NCI-H526 (cell line): ENCODE results near the gene ASNSD1.

Source experiments
- DNase-seq, 2 experiments: peaks; one replicate each; lab custom pipeline; 2025; lab: John Stamatoyannopoulos, UW

ASNSD1 gene

DNA sequence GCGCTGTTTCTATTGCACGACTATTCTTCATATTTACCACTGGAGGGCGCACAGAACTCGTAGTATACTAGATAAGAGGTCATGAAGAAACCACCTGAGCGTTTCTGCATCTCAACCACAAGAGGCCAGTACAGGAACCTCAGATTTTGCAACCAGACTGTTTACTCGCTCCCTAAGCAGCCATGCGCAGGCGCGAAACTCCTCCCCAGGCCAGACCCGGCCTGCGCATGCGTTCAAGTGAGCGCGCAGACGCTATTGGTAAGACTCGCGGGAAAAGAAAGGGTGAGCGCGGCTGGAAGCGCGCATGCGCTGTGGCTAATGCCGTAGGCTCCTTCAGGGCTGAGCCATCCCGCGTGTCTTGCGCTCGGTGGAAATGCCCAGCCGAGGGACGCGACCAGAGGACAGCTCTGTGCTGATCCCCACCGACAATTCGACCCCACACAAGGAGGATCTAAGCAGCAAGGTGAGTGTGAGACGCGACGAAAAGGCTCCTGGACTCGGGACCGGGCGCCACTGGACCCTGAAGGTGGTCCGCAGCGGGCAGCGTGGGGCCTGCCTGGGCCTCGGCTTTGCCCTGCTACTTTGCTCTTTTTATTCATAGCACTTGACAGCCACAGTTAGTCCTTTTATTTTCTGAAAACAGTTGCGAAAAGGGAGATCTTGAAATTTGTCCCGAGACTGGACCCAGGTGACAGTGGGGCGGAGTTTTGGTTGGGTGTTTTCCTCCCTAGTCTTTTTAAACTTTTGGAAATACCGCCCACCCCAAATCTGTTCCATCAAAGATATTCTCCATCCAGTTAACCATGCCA is at the start of gene ASNSD1:
ASNSD1 (plus strand) TSS at position 312 of the 809 bp plus-strand sequence. CDS start 4,674 bp downstream, outside the sequence.
- DNase-seq = peak; percentile 99

DNA sequence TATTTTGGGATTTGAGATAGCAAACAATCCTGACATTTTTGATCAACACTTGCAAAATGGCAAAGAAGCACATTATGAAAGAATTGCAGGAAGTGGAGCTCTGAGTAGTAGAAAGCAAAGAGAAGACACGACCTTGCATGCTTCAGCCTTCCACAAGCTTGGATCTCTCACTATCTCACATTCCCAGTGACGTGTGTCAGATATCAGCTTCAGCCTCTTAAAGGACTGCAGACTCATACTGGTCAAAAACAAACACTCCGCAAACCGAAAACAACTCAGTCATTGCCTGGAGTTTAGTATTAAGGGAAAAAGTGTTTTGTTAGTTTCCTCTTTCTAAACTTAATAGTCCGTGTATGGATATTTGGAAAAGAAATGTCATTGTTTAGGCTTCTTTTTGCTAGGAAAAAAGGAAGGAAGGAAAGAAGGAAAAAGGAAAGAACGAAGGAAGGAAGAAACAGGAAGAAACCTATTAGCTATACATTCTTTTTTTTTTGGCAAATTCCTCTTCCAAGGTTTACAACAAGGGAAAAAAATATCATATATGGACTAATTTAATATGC is 48.1 kb upstream of the ASNSD1 start:
- no peak for DNase-seq

DNA sequence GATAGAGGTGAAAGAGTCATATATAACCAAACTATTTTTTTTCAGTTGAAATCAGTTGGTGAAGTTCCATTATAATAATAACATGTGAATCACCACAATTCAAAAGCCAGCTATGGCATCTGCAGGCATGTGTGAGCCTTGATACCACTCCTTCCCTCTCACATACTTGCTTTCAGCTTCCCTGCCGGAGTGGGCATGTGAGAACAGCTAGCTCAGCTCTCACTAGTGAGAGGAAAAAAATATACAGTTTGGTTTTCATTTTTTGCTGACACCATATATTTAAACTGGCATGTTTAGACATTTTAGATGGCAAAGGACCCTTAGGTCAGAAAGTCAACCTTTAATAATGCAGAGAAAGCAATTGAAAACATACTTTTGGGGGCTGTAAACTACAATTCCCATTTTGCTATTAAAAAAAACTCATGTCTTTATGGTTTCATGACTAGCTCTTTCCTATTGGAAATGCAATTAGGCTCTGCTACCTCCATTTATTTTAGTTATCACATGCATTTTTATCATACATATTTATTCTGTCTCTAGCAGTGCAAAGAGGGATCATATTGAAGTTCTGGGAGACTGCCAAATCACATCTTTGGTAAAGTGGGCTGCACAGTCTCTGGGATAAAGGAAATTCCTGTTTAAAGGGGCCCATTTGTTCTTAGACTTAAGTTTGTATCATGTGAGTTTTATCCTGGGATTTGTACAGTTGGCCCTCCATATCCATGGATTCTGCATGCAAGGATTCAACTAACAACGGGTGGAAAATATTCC is 47.4 kb upstream of the ASNSD1 start:
- no peak for DNase-seq

DNA sequence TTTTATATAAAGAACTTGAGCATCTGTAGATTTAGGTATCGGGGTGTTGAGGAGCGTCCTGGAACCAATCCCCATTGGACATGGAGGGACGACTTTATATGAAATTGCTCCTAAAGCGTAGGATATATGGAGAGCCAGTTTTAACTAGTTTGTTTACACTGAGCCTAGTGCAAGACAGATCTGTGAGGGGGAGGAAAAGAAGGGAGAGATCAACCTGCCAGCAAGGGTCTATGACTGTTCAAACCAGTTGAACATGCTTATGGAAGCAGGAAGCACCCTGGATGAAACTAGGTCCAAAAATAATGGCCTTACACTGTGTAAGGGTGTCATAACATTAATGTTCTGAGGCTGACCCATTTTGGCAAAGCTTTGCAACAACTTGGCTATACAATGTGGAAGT is 46.7 kb upstream of the ASNSD1 start:
- no peak for DNase-seq

DNA sequence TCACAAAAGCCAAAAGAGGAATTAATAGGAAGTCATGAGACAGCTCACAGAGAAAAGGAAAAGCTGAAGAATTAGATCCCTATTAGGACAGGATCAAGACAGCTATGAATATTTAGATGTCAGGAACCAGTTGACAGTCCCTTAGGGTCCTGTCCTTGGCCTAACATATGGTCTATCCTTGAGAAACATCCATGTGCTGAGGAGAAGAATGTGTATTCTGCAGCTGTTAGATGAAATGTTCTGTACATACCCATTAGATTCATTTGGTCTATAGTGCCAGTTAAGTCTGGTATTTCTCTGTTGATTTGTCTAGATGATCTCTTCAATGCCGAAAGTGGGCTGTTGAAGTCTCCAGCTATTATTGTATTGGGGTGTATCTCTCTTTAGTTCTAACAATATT is 43.1 kb upstream of the ASNSD1 start:
- no peak for DNase-seq

DNA sequence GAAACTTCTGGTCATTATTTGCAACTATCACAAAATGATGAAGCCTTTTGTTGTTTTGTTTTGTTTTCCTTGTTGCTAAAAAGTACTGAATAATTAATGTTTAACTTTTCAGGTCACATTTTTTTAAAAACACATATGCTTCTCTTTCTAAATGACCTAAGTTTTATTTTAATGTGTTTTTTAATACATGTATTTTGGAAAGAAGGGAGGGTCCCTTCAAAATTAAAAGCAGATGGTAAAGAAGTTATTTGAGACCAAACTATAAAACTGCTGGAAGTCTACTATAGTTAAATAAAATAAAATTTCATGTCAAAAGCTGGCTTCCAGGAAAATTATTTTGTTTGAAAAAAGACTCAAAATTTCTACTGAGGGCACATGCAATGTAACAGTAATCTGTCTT is 39.5 kb upstream of the ASNSD1 start:
- DNase-seq = no peak

DNA sequence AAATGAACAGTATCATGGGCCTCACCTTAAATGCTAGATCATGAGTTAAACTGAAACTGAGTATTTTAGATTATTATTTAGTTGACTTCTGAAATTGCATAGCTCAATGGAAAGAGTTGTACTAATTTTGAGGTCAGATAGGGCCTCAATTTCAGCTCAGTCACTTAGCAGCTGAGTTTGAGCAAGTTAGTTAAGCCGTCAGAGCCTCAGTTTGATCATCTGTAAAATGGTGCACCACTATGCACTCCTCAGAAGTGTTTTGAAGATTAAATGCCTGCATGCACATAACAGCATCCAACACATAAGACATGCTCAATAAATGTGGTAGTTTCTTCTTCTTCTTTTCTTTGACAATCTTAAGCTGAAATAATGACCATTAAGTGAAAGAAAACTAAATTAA is 38.2 kb upstream of the ASNSD1 start:
- DNase-seq = no peak

DNA sequence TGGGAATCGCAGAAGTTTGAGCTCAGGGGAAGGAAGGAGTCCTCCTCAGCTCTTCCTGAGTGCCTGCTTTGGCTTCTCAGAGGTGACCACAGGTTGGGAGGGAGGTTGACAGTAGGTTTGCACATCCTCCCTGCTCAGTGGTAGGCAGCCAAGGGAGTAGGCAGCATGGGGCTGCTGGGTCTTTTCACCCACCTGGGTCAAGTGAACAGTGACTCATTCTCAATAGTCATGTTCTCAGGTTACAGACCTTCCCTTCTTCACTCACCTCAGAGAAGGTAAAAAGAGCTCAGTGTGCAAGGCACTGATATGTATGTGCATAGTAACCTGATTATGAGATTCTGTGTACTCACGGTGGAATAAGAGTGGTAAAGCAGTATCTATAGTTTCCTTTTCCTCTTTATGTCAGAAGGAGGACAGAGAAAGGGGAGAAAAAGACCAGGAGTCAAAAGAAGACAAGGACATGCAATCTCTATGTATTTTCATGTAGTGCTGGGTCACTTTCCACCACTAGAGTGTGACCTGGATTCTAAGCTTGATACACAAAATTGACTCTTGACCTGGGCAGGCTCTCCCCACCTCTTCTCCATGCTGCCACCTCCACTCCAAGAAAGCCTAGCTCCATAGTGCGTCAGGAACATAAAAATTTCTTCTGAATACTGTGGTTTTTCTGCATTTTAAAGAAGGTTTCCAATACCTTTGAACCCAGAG is 36.5 kb upstream of the ASNSD1 start:
- DNase-seq = no peak

DNA sequence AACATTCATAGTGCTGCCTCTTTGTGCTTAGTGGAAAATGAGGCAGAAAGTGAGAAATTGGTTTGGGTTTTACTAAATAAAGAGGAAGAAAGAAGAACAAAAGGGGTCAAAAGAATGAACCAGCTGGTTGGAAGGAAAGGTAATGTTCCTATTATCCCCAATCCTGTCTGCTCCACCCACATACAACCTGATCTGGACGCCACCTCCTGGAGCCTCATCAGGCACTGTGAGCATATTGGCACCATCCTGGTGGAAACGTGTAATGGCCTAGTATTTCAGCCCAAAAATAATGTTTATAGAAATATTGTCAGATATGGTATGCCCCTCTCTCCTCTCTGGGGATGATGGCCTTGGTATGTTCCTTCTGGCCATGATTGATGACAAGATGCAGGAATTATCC is 35.6 kb upstream of the ASNSD1 start:
- DNase-seq = no peak

DNA sequence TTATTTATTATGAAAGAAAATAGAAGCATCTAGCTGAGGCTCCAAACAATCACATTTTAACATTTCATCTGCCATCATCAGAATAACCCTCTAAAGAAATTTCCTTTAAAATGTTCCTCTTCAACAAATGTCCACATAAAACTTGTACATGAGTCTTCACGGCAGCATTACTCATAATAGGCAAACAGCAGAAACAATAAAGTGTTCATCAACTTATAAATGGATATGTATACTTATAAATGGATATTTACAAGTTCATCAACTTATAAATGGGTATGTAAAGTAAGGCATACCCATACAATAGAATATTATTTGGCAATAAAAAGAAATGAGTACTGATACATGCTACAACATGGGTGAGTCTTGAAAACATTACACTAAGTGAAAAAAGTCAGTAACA is 33.5 kb upstream of the ASNSD1 start:
- DNase-seq = no peak

DNA sequence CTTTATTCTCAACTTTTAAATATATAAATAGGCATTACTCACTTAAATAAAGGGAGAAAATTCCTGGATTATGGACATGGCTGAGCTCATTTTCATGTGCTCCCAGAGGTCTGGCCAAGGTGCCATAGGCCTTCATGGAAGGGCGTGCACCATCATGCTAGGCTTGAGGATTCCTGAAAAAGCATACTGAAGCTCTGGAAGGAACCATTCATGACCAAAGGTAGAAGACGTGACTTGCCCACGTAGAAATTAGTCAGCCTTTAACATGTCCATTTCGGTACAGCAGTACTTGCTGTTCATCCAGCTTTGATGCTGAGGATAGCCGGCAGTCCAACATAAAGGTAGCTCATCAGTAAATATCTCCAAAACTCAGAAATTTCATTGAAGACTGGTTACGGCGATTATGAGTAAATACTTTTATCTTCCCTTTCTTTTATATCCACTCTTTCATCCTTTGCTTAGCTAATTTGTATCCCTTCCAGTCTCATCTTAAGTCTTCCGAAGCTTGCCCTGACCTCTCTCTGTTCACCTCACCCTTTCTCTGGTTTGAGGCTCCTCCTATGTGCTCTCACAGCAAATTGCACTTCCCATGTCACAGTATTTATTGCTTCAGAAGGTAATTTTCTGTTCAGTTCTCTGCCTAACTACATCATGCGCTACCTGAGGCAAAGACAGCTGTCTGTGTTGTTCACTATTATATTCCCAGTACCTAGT is 32.3 kb upstream of the ASNSD1 start:
- peak in 1 of 2 experiments; percentile 2 for DNase-seq

DNA sequence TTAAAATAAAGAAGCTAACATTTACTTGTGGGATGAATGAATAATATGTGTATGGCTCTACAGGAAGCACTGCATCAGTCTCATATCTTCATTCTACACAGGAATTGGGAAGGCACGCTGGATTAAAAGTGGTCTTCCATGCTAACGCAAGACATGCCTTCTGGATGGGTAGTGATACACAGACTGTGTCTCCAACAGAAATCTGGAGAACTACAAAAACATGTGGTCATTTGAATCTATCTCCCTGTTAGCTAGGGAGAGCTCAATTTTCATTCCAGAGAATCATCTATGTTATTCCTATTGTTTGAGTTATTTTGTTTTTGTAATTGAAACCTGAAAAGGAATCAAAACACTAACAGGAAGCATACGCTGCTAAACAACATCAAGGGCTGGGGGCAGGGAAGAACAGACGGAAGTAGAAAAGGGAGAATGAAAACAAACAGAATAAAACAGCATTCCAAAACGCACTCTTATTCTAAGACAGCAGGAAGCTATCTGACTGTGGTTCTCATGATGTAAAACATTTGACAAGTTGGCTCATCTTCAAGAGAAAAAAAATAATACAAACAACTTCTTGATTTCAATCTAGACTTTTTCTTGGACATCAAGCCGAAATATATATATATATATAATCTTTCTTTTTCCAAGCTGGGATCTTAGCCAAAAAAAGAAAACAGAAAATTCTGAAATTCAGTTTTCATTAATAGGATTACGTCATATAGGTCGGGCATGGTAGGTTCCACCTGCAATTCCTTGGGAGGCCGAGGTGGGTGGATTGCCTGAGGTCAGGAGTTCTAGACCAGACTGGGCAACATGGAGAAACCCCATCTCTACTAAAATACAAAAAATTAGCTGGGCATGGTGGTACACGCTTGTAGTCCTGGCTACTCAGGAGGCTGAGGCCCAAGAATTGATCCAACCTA is 31.5 kb upstream of the ASNSD1 start:
- DNase-seq = no peak

DNA sequence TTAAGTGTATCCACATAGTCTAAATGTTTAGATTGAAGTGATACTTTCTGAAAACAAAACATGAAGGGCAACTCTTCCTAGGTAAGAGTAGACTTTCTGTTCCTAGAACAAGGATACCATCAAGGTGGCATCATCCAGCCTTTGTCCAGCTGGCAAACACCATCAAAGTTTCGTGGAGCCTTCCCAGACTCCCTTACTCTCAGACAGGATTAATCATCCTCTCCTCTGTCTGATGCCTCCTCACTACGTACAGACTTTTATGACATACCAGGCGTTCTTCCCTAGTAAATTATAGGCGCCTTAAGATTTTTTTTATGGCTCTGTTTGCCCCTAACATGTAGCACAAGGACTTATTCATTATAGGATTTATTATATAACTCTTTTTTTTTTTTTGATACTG is 29.4 kb upstream of the ASNSD1 start:
- no peak for DNase-seq

DNA sequence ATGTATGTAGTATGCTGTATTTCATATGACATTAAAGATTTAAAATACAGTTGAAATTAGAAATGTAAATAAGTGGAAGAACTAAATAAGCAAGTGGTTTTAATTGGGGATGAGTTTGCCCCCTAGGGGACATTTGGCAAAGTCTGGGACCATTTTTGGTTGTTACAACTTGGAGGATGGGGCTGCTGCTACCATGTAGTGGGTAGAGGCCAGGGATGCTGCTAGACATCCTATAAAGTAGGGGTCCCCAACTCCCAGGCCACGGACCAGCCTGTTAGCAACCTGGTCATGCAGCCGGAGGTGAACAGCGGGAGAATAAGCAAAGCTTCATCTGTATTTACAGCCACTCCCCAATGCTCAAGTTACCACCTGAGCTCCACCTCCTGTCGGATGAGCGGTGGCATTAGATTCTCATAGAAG is 27.9 kb upstream of the ASNSD1 start:
- peak in 1 of 2 experiments; percentile 4 for DNase-seq

DNA sequence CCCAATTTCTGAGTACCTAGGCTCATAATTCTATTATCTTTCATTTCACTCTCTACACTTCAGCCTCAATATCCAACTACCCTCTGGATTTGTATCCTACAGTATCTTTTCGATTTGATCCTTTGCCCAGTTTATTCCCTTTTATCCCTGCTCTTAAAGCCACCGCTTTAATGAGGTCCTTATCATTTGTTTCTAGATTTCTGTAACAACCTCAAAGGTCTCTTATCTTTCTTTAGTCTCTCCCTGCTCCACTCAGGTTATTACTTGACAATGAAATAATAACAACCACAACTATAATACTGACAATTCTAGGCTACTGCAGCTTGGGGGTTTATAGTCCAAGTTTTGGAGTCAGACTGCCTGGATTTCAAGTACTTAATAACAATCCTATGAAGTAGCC is 25.9 kb upstream of the ASNSD1 start:
- no peak for DNase-seq

DNA sequence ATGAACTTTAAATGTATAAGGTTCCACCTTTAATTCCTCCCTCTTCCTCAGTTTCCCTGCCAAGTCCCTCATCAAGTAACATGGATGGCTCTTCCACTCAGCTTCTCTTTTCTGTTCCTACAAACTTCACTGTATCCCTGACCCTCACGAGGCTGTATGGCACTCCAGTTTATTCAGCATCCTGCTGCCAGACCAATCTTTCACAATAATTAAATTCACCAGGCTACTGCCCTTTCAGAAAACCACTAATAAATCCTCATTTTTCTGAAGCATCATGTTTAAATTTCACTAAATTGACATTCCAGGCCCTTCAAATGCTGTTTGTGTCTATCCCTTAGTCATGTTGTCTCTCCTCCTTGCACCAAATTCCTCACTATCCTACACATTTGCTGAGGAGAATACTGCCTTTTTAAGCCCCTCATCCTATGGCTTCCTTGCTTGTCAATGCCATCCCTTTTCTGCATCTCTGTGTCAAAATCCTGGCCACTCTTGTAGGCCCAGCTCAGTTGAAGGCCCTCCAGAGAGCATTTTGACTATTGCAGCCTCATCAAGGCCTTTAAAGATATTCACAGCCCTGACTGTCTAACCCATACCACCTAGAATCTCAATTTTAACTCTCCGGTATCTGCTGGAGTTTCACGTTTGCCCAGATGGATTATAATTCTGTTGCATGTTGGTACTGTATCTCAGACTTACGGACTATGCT is 22.8 kb upstream of the ASNSD1 start:
- no peak for DNase-seq

DNA sequence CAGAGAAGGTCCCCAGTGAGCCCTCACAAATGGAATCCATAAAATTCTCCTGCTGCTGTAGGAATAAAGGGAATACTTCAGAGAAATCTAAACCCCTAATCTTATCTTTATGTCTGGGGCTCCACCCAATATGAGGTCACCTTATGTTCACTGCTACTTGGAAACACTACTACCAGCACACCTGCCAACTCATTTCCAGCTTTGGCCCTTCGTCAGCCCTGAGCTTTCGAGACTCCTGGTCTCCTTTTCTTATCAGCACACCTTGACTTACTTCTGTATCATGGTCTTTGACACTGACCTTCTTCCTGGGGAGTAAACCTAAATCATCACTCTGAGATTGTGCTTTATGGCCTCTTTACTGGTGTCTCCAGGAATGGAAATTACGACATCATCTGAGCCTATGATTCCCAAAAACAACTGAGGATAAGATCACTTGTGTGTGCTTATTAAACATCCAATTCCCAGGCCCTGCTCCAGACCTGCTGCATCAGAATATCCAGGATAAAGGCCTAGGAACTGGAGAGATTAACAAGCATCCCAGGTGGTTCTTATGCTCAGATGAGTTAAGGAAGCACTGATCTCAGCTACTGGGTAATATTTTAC is 22.2 kb upstream of the ASNSD1 start:
- no peak for DNase-seq

DNA sequence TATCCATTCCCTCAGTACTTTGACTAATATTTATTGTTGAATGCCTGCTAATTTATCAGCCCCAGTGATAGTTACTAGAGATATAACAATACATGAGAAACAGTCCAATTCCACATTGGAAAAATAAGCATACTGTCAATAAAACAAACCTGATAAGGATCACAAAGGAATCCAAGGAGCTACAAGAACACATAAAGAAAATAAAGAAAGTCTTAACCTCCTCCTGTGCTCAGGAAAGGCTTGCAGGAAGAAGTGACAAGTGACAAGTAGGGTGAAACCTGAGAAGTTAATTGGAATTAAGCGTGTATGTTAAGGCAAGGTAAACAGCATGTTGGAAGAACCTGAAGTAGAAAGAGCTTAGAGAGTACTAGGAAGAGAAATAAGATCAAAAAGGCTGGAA is 20.3 kb upstream of the ASNSD1 start:
- no peak for DNase-seq

DNA sequence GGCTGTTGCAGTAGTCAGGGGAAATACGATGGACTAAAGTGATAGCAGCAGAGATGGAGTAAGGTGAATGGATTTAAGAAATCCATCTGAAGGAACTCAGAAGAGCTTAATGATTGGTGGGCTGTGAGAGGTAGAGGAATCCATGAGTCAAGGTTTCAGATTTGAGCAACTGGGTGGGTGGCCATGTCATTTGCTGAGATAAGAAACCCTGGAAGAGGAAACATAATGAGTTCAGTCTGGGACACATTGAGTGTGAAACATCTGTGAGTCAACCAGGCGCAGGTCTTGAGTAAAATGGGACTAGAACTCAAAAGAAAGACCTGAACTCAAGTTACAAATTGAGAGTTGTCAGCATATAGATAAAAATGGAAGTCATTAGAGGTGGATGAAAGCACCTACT is 19.7 kb upstream of the ASNSD1 start:
- no peak for DNase-seq

DNA sequence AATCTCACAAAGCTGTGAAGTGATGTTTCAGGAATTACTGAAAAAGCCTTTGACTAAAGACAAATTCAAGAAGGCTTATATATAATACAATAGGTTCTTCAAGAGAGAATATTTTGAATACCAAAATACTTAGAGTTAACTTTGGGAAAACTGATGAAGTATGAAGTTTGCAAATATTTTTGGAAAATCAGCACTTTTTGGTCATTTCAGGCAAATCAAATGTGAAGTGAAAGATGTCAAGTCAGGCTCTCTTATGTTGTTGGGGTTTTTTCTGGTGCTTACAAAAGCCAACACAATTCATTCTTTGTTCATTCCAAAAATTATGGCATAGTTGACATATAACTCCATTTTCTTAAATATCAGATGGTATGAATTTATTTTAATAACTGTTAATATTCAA is 14.7 kb upstream of the ASNSD1 start:
- no peak for DNase-seq
